AG09319 (cell line): ENCODE data around the gene ID3.

Experiments used
- DNase-seq: peaks from one replicate; pipeline ENCODE4 v3.0.0-alpha.2; 2010; ENCODE audit warnings: low read depth; ENCODE audit errors: extremely low read depth
- CTCF ChIP-seq: IDR thresholded peaks from 2 replicates; pipeline ENCODE4 v1.5.1; 2011; ENCODE audit warnings: low read depth, mild to moderate bottlenecking, inconsistent platforms, low read length, moderate library complexity

Gene ID3

GRCh38 chr1:23568608-23569383 is 9.5 kb upstream of the ID3 start:
- no peak for TF ChIP-seq CTCF
- DNase-seq: no peak

GRCh38 chr1:23567996-23568607 is 8.8 kb upstream of the ID3 start:
- TF ChIP-seq CTCF: no peak
- no peak for DNase-seq

- no peak for TF ChIP-seq CTCF
- no peak for DNase-seq
Observed at GRCh38 chr1:23567629-23567995, 8.3 kb upstream of the ID3 start.

GRCh38 chr1:23566304-23566703 is 7.0 kb upstream of the ID3 start:
- TF ChIP-seq CTCF: peak; percentile 10

GRCh38 chr1:23565776-23566175 is 6.5 kb upstream of the ID3 start:
- no peak for DNase-seq
- no peak for TF ChIP-seq CTCF

More at GRCh38 chr1:23566304-23566703, 7.0 kb upstream of the ID3 start:
- DNase-seq: no peak

- no peak for TF ChIP-seq CTCF
- DNase-seq: no peak
Observed at GRCh38 chr1:23564529-23565122, 5.3 kb upstream of the ID3 start.

- no peak for DNase-seq
- TF ChIP-seq CTCF: no peak
Observed at GRCh38 chr1:23563755-23564374, 4.6 kb upstream of the ID3 start.
